Measurements from ENCODE around the gene TMTC2. TPM values are rescaled to one million over a fixed set of nuclear protein-coding genes. Genes with fewer than 3 reads are reported as not detected.

Gene TMTC2
- total RNA-seq, 4 donors from 2014 or later, result 18.8 to 30.7 (median 21.0) TPM

GRCh38 chr12:82730953-82731459 lies 44.3 kb downstream of the TMTC2 start:
- TF ChIP-seq, protein P1, sequence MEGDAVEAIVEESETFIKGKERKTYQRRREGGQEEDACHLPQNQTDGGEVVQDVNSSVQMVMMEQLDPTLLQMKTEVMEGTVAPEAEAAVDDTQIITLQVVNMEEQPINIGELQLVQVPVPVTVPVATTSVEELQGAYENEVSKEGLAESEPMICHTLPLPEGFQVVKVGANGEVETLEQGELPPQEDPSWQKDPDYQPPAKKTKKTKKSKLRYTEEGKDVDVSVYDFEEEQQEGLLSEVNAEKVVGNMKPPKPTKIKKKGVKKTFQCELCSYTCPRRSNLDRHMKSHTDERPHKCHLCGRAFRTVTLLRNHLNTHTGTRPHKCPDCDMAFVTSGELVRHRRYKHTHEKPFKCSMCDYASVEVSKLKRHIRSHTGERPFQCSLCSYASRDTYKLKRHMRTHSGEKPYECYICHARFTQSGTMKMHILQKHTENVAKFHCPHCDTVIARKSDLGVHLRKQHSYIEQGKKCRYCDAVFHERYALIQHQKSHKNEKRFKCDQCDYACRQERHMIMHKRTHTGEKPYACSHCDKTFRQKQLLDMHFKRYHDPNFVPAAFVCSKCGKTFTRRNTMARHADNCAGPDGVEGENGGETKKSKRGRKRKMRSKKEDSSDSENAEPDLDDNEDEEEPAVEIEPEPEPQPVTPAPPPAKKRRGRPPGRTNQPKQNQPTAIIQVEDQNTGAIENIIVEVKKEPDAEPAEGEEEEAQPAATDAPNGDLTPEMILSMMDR (IDR thresholded peaks at IDR 0.05), result no peak
- TF ChIP-seq POLR2A (IDR thresholded peaks at IDR 0.05), result no peak
- no peaks in the 10 kb centered on the region for H3K9me3 ChIP-seq
- 86 to 88% methylated on average over 7 of the region's 7 CpGs for WGBS, 2 donors
- H3K4me1 ChIP-seq, result no peaks in the 10 kb centered on the region
- no peak for DNase-seq
- H3K36me3 ChIP-seq, result no peaks in the 10 kb centered on the region
- intact Hi-C loops (cut with DNase I), result no loop called here
- no peak overlapping the region for H3K4me3 ChIP-seq (replicated peaks in 1 of 3)
- H3K27ac ChIP-seq, result no peak overlapping the region
- no peaks in the 10 kb centered on the region for H3K27me3 ChIP-seq

- TF ChIP-seq POLR2A (IDR thresholded peaks at IDR 0.05), result no peak
- TF ChIP-seq, protein P1 (IDR thresholded peaks at IDR 0.05), result no peak
- no peaks in the 10 kb centered on the region for H3K9me3 ChIP-seq
- 91 to 93% methylated on average over 7 of the region's 7 CpGs for WGBS, 2 donors
- no peak for DNase-seq
- H3K36me3 ChIP-seq, result no peaks in the 10 kb centered on the region
- H3K27ac ChIP-seq, result no peak overlapping the region
- intact Hi-C loops (cut with DNase I), result no loop called here
- no peak overlapping the region for H3K4me3 ChIP-seq (replicated peaks in 1 of 3)
- H3K4me1 ChIP-seq, result peaks cover 5 to 6% of the 10 kb centered on the region in 2 donors
- H3K27me3 ChIP-seq, result no peaks in the 10 kb centered on the region
These were observed 53.7 kb downstream of the TMTC2 start for GRCh38 chr12:82740129-82741000.

DNA sequence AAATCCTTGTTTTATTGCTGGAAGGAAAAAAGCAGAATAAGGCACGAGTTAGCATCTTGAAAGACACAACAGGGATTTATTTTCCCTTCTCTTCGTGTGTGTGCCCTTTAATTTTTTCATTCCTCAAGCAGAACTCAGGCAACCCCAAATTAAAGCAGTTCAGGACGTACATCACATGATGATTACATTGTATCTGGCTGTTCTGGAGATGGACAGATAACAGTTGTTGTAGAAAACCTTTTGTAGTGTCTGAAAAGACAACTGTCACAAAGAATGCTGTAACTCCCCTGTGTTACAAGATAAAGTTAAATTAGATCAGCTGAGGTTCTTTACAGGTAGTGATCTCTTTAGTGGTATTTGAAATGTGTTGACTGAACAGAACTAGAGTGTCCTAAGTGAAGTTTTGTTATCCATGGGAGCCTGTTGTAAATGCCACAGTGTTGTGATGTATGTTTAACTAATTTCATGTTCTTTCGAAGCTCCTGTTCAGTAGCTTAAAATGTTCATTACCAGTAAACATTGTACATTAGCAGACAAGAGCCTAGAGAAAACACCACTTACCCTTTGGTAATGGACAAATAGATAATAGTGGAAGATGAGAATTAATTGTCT lies 58.5 kb downstream of the TMTC2 start:
- DNase-seq, result no peak
- Histone ChIP-seq H3K4me3 (replicated peaks in 1 of 3) (no peak overlapping the region), H3K27me3 (no peaks in the 10 kb centered on the region), H3K9me3 (no peaks in the 10 kb centered on the region), H3K27ac (peak overlapping the region in 2 of 3 donors; percentile 26 to 56), H3K36me3 (no peaks in the 10 kb centered on the region), H3K4me1 (peaks cover 19 to 21% of the 10 kb centered on the region in 2 donors)
- WGBS, 2 donors, result 62 to 73% methylated on average over 4 of the region's 4 CpGs
- TF ChIP-seq, protein P1 (IDR thresholded peaks at IDR 0.05), result no peak
- no peak for TF ChIP-seq POLR2A (IDR thresholded peaks at IDR 0.05)
- intact Hi-C loops (cut with DNase I), result no loop called here

DNA sequence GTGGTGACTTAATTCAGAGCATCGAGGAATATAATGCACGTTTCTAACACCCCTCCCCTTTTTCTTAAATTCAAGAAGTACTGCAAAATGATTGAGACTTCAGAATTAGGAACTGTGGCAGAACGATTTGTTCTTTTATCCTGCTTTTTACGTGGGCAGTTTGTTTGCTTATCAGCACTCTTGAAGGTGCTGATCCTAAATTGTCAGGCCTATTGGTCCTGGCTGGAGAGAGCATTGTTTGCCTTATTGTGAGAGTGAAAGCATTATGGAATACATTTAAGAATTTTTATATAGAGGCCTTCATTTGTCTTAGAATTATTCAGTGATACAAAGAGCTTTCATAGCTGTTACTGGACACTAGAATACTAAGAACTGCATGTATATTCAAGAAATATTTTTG lies 59.1 kb downstream of the TMTC2 start:
- peak; percentile 13 to 22 for DNase-seq
- Histone ChIP-seq H3K27ac (peak overlapping the region in 2 of 3 donors; percentile 26 to 56), H3K36me3 (no peaks in the 10 kb centered on the region), H3K4me3 (replicated peaks in 1 of 3) (no peak overlapping the region), H3K27me3 (no peaks in the 10 kb centered on the region), H3K9me3 (no peaks in the 10 kb centered on the region), H3K4me1 (peaks cover 19 to 21% of the 10 kb centered on the region in 2 donors)
- intact Hi-C loops (cut with DNase I), result no loop called here
- 37 to 48% methylated on average over 4 of the region's 4 CpGs for WGBS, 2 donors
- no peak for TF ChIP-seq POLR2A (IDR thresholded peaks at IDR 0.05)
- TF ChIP-seq, protein P1 (IDR thresholded peaks at IDR 0.05), result no peak

GRCh38 chr12:82746668-82747067 lies 60.0 kb downstream of the TMTC2 start:
- TF ChIP-seq POLR2A (IDR thresholded peaks at IDR 0.05), result no peak
- TF ChIP-seq, protein P1 (IDR thresholded peaks at IDR 0.05), result no peak
- peaks cover 19 to 21% of the 10 kb centered on the region in 2 donors for H3K4me1 ChIP-seq
- intact Hi-C loops (cut with DNase I), result no loop called here
- WGBS, 2 donors, result 43 to 47% methylated on average over 2 of the region's 2 CpGs
- H3K4me3 ChIP-seq (replicated peaks in 1 of 3), result no peak overlapping the region
- no peaks in the 10 kb centered on the region for H3K9me3 ChIP-seq
- no peaks in the 10 kb centered on the region for H3K36me3 ChIP-seq
- H3K27me3 ChIP-seq, result no peaks in the 10 kb centered on the region
- peak; percentile 22 to 26 for DNase-seq
- H3K27ac ChIP-seq, result no peak overlapping the region
